D341Med (cell line): Measurements from ENCODE around the gene RFX2.

Experiments used
- DNase-seq: peaks from one replicate; pipeline ENCODE4 v3.0.0; 2012; ENCODE audit warnings: low spot score

RFX2 gene

DNA sequence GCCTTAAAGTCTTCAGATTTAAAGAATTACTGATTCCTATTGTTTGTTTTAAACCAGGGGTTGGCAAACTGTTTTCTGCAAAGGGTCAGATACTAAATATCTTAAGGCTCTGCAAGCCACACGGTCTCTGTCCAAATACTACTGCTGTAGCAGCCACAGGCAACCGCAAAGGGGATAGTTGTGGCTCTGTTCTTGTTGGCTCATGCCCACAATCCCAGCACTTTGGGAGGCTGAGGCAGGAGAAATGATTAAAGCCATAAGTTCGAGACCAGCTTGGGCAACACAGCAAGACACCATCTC, 154.7 kb downstream of the RFX2 start:
- no peak for DNase-seq

DNA sequence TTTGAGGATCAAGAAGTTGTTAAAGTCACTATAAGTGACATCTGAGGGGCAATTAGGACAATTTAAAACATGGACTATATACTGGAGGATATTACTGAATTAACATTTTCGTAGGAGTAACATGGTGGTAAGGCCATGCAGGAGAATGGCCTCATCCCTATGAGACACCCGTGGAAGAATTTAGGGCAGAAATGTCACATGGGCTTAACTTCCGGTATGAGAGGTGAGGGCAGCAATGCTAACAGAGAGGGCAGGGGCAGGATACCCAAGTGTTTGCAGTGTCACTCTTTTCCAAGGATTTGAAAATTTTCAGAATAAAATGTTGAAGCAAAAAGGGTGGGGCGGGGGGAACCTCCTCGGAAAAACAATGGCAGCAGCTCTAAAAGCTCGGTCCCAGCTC, 156.0 kb downstream of the RFX2 start:
- no peak for DNase-seq

DNA sequence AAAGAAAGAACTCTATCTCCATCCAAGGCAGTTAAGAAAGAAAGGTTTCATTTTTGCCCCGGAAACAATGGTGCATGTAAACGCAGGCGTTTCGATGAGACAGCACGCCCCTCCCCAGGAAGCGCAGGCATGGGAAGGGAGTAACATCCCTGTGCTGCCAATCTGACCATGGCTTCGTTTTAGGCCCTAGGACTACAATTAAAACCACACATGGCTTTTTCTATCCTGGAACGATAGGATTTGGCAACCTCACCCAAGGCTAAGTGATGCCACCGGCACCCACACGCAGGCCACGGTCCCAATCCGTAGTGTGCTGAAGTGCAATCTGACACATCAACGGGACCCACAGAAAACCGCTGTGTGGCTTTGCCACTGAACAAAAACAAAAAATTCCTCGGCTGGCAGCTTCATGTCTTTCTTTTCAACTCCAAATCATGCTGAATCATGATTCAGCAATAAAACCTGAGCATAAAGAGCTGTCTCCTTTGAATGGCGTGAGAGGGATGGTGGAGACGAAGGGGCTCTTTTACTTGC, 156.6 kb downstream of the RFX2 start:
- DNase-seq: no peak

DNA sequence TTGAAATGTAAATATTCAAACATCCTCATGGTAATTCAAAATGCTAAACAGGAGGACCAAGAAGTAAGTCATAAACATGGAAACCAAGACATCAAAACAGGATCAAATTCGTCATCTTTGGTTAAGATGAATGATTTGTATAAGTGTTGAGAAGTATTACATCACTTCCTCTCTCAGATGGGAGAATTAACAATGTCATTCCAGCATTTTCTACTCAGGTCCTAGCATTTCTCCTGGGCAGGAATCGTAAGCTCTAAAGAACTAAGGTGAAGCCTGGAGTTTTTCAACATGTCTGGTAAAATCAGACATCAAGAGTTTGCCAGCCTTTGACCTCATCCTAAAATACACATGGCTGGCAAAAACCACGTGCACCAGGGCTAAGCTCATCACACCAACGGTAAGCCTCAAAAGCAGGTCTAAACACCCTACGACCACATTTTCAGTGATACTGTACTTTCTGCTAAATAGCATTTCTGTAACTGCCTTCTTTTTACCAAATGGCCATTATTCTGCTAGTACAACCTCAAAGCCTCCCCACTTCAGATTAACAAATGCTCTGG, 157.2 kb downstream of the RFX2 start:
- no peak for DNase-seq

DNA sequence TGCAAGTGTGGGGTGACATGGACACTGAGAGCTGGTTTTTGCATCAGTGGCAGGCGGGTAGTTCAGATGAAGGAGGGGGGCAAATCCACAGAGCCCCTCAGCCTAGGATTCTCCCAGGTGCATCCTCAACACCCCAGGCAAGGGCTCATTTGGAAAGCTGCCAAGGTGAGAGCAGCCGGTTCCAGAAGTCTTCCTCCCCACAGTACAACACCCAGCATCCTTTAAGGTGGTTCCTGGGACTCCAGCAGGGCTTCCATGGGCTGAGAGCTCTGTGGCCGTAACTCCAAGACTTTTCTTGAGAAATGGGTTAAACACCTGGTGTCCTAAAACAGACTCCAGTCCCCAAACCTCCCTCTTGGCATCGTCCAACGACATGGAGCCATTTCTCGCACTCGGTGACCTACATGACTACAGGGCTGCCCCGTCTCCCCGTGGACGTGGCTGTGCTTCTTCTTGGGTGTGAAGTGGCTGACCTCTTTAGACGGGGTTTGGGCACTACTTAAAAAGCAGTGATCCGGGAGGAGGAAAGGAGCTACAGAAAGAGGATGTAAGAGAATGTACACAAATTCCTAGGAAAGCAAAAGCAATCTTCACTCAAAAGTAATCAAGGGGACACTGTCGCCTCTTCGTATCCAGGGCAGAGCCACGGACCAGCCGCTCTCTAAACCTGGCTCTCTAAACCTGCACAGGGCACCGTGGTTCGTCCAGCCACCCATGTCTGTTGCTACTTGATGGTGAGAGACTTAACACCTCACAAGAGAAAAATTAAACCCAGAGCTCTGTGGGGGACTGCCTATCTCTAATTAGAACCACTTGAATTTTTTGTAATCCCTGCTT, 157.9 kb downstream of the RFX2 start:
- DNase-seq: no peak

DNA sequence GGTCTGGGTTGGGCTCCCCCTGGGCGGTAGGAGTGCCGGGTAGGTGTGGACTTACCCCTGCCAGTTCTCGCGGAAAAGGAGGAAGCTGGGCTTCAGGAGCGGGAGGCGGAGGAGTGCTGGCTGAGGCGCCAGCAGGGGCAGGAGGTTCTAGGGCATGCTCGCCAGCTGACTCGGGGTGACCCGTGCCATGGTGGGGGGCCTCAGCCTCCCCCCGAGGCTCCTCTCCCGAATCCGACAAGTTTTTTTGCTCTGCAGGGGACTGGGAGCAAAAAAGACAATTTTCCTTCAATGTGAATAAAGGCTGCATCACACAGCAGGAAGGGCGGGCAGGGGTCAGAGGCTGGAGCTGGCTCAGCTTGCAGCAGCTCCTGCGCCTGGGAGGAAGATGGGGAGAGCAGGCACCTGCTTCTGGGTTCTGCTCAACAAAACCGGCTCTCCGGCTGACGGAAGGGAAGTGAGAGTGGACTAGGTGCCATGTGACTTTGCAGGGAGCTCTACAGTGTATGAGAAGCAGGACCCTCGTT, 158.9 kb downstream of the RFX2 start:
- no peak for DNase-seq

DNA sequence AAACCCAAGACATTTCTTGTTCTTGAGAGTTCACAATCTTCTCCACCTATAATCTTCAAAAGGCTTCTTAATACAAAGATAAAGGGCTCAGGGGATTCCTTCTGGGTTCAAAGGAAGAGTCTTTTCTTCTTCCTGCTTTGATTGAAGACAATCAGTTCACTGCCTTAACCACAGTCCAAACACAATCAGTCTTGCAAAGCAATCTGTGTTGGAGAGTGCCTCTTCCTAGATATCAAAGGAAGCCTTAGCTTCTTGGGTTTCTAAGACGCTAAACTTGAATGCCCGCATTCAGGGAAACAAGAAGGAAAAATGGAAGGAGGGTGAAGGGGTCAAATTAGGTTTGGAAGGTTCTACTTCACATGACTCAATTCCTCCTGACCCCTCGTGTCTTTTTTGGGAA, 159.6 kb downstream of the RFX2 start:
- no peak for DNase-seq

DNA sequence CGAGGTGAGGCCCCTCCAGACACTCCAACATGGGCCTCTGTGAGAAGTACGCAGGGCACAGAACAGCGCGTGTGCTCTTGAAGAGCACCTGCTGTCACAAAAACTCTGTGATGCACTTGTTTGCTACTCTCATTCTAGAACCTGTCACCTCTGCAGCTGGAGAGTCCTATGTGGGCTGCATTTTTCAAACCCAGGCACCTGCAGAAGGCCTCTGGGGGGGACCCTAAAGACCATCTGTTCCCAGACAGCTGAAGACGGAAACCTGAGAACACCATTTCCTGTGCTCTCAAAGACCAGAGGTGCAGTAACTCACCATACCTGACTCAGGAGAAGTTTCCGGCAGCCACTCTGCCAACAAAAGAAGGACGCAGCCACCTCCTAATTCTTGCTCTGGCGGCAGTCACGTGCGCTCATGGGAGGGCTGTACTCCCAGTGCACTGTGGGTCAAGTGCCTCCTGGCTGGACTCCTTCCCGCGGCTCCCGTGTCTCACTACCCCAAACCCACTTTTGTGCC, 160.5 kb downstream of the RFX2 start:
- no peak for DNase-seq

DNA sequence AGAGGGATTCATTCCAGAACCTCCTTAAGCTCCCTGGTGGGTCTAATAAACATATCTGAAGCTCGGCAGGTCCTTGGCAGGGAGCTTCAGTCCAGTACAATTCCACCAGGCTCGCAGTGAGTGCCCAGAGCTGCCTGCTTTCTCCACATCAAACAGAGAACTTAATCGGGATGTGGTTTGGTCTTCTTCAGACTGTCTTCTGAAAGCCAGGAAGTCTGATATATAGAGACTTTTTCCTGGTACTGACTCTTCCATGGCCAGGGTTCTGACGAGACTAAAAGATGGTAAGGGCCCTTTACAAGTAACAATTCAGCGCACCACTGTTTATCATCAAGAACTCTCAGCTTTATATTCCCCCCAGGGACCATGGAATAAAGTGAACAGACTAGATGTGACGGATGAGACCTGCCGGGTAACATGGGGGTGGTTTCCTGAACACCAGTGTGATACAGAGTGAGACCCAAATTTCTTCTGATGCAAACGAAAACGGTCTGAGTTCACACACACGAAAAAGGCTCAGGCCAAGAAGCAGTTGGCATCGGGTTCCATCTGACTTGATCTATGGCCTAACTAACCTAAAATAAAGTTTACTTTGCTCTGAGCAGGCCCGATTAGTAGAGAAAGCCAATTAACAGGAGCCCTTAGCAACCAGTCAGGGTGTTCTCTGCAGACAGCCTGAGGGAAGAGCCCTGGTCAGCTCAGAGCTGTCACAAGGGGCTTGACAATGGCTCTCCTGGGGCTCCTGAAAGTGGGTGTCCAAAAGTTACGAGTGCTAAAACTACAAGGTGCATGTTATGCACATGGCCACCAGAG, 161.3 kb downstream of the RFX2 start:
- DNase-seq: no peak

DNA sequence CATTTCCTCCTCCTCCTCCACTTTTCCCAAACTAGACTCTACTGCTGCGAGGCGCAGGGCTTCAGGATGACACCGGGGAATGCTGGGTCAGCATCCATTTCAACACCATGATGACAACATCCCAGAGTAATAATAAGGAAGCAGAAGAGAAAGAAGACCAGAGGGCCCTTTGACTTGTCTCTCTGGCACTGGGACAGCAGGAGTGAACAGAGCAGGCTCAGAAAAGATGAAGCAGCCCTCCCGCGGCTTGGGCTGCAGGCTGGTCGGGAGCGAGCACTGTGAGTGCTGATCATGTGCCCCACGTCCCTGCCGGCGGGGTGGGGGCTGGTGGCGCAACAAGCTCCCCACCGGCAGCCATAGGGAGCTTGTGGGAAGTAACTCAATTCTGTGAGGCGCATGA, 162.9 kb downstream of the RFX2 start:
- no peak for DNase-seq

DNA sequence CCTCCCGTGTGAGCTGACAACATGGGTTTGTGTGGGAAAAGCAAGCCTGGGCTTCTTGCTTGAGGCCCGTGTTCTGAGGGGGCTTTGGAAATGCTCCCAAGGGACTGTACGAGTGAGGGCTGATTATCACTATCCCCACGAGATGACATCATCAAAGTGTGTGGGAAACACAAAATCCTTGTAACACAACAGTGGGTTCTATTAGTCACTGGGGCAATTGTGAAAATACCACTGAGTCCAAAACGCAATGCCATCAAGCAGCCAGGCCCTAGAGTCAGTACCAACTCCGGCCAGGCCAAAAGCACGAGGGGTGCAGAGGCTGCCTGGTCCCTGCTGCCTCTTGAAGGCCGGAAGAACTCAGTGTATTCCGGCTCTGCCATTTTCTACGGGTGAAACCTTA, 166.7 kb downstream of the RFX2 start:
- DNase-seq: no peak
